NCI-H446 treated with DMSO at 0.1 percent for 48 hours (cell line): Measurements from ENCODE around the gene IL1RAPL1.
"Not testable (repeated sequence)": the region's sequence is repeated elsewhere in the genome, so short reads cannot be mapped to it uniquely, and the experiment has no call there.

Source experiments
- DNase-seq: peaks from one replicate; lab custom pipeline; 2025; lab: John Stamatoyannopoulos, UW

Gene IL1RAPL1

GRCh38 chrX:29113221-29113620 is 526.0 kb downstream of the IL1RAPL1 start:
- no peak for DNase-seq

GRCh38 chrX:29122817-29123216 is 535.6 kb downstream of the IL1RAPL1 start:
- DNase-seq, result not testable (repeated sequence)

GRCh38 chrX:29130905-29131304 is 543.7 kb downstream of the IL1RAPL1 start:
- no peak for DNase-seq

- no peak for DNase-seq
These were observed 549.7 kb downstream of the IL1RAPL1 start for GRCh38 chrX:29136904-29137303.

GRCh38 chrX:29138003-29138402 is 550.8 kb downstream of the IL1RAPL1 start:
- no peak for DNase-seq

GRCh38 chrX:29143356-29143755 is 556.1 kb downstream of the IL1RAPL1 start:
- no peak for DNase-seq

GRCh38 chrX:29143756-29144155 is 556.5 kb downstream of the IL1RAPL1 start:
- no peak for DNase-seq

GRCh38 chrX:29145316-29145715 is 558.1 kb downstream of the IL1RAPL1 start:
- DNase-seq, result no peak

GRCh38 chrX:29148511-29148910 is 561.3 kb downstream of the IL1RAPL1 start:
- DNase-seq, result no peak

GRCh38 chrX:29155286-29155685 is 568.0 kb downstream of the IL1RAPL1 start:
- DNase-seq, result no peak

- DNase-seq, result no peak
These were observed 585.6 kb downstream of the IL1RAPL1 start for GRCh38 chrX:29172880-29173279.

- DNase-seq, result no peak
These were observed 600.0 kb downstream of the IL1RAPL1 start for GRCh38 chrX:29187264-29187663.

GRCh38 chrX:29196501-29196900 is 609.3 kb downstream of the IL1RAPL1 start:
- DNase-seq, result no peak

GRCh38 chrX:29215251-29215650 is 628.0 kb downstream of the IL1RAPL1 start:
- DNase-seq, result no peak

- no peak for DNase-seq
These were observed 638.4 kb downstream of the IL1RAPL1 start for GRCh38 chrX:29225670-29226069.

GRCh38 chrX:29229802-29230201 is 642.6 kb downstream of the IL1RAPL1 start:
- no peak for DNase-seq

GRCh38 chrX:29231800-29232199 is 644.6 kb downstream of the IL1RAPL1 start:
- DNase-seq, result no peak

GRCh38 chrX:29233592-29234183 is 646.4 kb downstream of the IL1RAPL1 start:
- DNase-seq, result no peak

- no peak for DNase-seq
These were observed 650.7 kb downstream of the IL1RAPL1 start for GRCh38 chrX:29237972-29238371.

GRCh38 chrX:29241809-29242208 is 654.6 kb downstream of the IL1RAPL1 start:
- DNase-seq, result no peak

GRCh38 chrX:29242856-29243255 is 655.6 kb downstream of the IL1RAPL1 start:
- DNase-seq, result no peak

- no peak for DNase-seq
These were observed 656.7 kb downstream of the IL1RAPL1 start for GRCh38 chrX:29243942-29244341.

GRCh38 chrX:29254515-29254914 is 667.3 kb downstream of the IL1RAPL1 start:
- DNase-seq, result no peak

- DNase-seq, result no peak
These were observed 670.3 kb downstream of the IL1RAPL1 start for GRCh38 chrX:29257521-29257920.

GRCh38 chrX:29269390-29269789 is 682.1 kb downstream of the IL1RAPL1 start:
- DNase-seq, result no peak
